ENCODE results near the gene DOK7.

DNA sequence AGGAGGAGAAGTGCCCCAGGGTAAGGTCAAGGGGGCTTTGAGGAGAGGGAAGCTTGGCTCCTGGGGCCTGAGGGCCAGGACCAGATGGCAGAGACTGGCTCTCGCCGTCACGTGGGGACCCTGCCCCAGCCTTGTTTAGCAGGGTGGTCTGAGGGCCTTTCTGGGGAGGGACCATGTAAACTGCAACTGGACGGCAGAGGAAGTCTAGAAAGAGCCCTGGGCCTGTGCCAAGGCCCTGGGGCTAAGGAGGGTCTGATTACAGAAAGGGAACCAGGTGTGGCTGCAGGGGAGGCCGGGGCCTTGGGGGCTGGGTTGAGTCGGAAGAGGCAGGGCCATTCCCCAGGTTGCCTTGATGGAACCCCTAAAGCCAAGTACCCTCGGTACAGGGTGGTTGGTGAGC is 23.1 kb upstream of the DOK7 start:
- TF ChIP-seq, protein P1, sequence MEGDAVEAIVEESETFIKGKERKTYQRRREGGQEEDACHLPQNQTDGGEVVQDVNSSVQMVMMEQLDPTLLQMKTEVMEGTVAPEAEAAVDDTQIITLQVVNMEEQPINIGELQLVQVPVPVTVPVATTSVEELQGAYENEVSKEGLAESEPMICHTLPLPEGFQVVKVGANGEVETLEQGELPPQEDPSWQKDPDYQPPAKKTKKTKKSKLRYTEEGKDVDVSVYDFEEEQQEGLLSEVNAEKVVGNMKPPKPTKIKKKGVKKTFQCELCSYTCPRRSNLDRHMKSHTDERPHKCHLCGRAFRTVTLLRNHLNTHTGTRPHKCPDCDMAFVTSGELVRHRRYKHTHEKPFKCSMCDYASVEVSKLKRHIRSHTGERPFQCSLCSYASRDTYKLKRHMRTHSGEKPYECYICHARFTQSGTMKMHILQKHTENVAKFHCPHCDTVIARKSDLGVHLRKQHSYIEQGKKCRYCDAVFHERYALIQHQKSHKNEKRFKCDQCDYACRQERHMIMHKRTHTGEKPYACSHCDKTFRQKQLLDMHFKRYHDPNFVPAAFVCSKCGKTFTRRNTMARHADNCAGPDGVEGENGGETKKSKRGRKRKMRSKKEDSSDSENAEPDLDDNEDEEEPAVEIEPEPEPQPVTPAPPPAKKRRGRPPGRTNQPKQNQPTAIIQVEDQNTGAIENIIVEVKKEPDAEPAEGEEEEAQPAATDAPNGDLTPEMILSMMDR (IDR thresholded peaks at IDR 0.05; ENCODE audit: borderline replicate concordance, extremely low read depth, low read length, poor library complexity, severe bottlenecking): no peak
- TF ChIP-seq EZH2 (IDR thresholded peaks at IDR 0.05; ENCODE audit: borderline replicate concordance, low read depth, low read length, severe bottlenecking): no peak
